ENCODE results near the gene RFX3. TPM values are rescaled to one million over a fixed set of nuclear protein-coding genes. Genes with fewer than 3 reads are reported as not detected.
A peak's percentile ranks its signal among the peaks of the same experiment; 100 is the strongest.

RFX3 gene
- 1 to 10 TPM; 4.6 to 6.5 TPM for total RNA-seq

DNA sequence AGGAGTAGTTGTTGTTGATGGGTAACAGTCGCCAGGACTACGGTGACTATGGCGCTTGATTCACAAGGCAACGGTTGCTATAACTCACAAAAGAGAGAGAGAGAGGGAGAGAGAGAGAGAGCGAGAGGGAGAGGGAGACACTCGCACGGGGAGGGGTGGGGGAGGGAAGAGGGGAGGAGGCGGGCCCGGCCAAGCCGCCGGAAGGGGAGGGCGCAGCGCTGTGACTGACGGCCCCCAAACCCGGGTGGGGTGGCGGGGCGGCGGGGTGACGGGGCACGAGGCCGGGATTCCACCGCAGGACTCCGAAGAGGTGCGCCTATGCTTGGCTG, at the start of gene RFX3:
TSS of gene RFX3 (minus strand) at position 166 of the 329 bp plus-strand sequence. CDS start 130,413 bp downstream, outside the sequence.
- DNase-seq (peak; percentile 88 to 91 (median 90)), ATAC-seq (peak; percentile 92)
- TF ChIP-seq POLR2A (IDR thresholded peaks at IDR 0.05): no peak
- TF ChIP-seq, protein P1, sequence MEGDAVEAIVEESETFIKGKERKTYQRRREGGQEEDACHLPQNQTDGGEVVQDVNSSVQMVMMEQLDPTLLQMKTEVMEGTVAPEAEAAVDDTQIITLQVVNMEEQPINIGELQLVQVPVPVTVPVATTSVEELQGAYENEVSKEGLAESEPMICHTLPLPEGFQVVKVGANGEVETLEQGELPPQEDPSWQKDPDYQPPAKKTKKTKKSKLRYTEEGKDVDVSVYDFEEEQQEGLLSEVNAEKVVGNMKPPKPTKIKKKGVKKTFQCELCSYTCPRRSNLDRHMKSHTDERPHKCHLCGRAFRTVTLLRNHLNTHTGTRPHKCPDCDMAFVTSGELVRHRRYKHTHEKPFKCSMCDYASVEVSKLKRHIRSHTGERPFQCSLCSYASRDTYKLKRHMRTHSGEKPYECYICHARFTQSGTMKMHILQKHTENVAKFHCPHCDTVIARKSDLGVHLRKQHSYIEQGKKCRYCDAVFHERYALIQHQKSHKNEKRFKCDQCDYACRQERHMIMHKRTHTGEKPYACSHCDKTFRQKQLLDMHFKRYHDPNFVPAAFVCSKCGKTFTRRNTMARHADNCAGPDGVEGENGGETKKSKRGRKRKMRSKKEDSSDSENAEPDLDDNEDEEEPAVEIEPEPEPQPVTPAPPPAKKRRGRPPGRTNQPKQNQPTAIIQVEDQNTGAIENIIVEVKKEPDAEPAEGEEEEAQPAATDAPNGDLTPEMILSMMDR (IDR thresholded peaks at IDR 0.05): peak in 2 of 7 experiments; percentile 4 to 20
- Histone ChIP-seq H3K27me3 (no peaks in the 10 kb centered on the region), H3K4me1 (peaks cover 25% of the 10 kb centered on the region), H3K9me3 (no peaks in the 10 kb centered on the region), H3K36me3 (replicated peaks in 1 of 2; ENCODE audit: insufficient read depth in 1 of 2, low read depth in 2 of 2) (no peaks in the 10 kb centered on the region), H3K27ac (peak within 1 kb of the TSS; percentile 98 to 100 (median 100)), H3K4me3 (peak within 1 kb of the TSS; percentile 57 to 71)
- WGBS, 2 donors: 0 to 1% methylated on average over 12 to 21 of the region's 24 CpGs
- intact Hi-C loops (cut with DNase I): no loop called here

DNA sequence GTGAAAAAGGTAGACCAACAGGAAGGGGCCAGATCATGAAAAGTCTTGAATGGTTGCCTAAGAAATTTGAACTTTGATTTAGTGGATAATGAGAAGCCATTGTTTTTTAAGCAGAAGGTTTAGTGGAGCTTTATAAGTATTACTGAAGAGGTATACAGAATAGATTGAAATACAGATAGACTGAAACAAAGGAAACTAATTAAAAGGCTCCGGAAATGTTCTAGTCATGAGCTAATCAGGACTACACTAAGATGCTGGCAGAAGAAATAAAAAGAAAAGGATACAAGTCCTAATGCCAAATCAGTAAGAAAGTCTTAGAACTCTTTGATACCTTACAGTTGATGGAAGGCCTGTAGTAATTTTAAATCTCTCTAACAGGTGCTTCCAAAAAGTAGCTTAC, 45.7 kb upstream of the RFX3 start:
- no peaks in the 10 kb centered on the region for H3K4me1 ChIP-seq

DNA sequence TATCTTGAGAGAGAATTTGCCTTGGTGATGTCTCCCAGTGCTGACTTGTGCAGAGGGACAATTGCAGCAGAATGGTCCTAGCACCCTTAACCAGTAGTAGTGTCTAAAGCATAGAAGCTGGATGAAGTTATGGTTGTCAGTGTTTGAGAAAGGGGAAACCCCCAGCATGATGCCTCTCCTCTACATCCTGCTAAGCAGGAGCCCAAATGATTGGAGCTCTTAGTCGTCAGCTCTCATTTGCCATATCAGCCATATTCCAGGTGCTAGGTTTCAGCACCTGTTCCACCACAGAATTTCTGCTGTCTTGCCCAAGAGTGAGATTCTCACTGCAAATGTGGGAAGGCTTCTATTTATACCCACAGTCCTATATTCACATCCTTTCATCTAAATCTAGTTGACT, 43.7 kb upstream of the RFX3 start:
- TF ChIP-seq, protein P1 (IDR thresholded peaks at IDR 0.05): no peak
- no peak for TF ChIP-seq POLR2A (IDR thresholded peaks at IDR 0.05)
- DNase-seq: no peak
- H3K36me3 ChIP-seq (replicated peaks in 1 of 2; ENCODE audit: insufficient read depth in 1 of 2, low read depth in 2 of 2): no peaks in the 10 kb centered on the region
- no peak for ATAC-seq
- no peak overlapping the region for H3K27ac ChIP-seq
- no peak overlapping the region for H3K4me3 ChIP-seq
- WGBS, 2 donors: 100% methylated on average over 1 of the region's 1 CpG
- no peaks in the 10 kb centered on the region for H3K9me3 ChIP-seq
- intact Hi-C loops (cut with DNase I): no loop called here
- no peaks in the 10 kb centered on the region for H3K4me1 ChIP-seq
- H3K27me3 ChIP-seq: no peaks in the 10 kb centered on the region

More for the DNA sequence above, 45.7 kb upstream of the RFX3 start:
- H3K9me3 ChIP-seq: no peaks in the 10 kb centered on the region
- no peaks in the 10 kb centered on the region for H3K36me3 ChIP-seq (replicated peaks in 1 of 2; ENCODE audit: insufficient read depth in 1 of 2, low read depth in 2 of 2)
- H3K27me3 ChIP-seq: no peaks in the 10 kb centered on the region
- no peak for TF ChIP-seq POLR2A (IDR thresholded peaks at IDR 0.05)
- TF ChIP-seq, protein P1 (IDR thresholded peaks at IDR 0.05): no peak
- DNase-seq: no peak
- H3K27ac ChIP-seq: no peak overlapping the region
- intact Hi-C loops (cut with DNase I): no loop called here
- no peak for ATAC-seq
- 90 to 91% methylated on average over 1 of the region's 1 CpG for WGBS, 2 donors
- no peak overlapping the region for H3K4me3 ChIP-seq

DNA sequence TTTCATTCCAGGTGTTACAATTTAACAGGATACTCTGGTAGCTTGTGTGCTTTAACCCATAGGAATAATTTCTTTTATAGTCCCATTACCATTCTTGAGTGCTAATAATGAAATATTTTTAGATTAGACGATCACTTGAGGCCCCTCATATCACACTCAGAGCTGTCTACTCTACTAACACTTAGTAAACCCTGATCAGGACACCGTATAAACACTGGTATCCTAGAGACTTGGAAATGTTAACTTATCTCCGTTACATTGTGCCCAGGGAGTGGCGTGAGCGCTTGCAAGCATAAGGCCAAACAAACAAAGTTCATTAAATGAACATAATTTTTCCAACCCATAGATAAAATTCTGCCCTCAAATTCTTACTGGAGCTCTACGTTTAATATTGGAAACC, 42.2 kb upstream of the RFX3 start:
- Histone ChIP-seq H3K4me1 (no peaks in the 10 kb centered on the region), H3K36me3 (replicated peaks in 1 of 2; ENCODE audit: insufficient read depth in 1 of 2, low read depth in 2 of 2) (no peaks in the 10 kb centered on the region), H3K27ac (no peak overlapping the region), H3K27me3 (no peaks in the 10 kb centered on the region), H3K9me3 (no peaks in the 10 kb centered on the region), H3K4me3 (no peak overlapping the region)
- intact Hi-C loops (cut with DNase I): no loop called here
- WGBS, 2 donors: 80 to 82% methylated on average over 6 of the region's 6 CpGs
- ATAC-seq (no peak), DNase-seq (no peak)
- TF ChIP-seq POLR2A (IDR thresholded peaks at IDR 0.05): no peak
- TF ChIP-seq, protein P1 (IDR thresholded peaks at IDR 0.05): no peak

DNA sequence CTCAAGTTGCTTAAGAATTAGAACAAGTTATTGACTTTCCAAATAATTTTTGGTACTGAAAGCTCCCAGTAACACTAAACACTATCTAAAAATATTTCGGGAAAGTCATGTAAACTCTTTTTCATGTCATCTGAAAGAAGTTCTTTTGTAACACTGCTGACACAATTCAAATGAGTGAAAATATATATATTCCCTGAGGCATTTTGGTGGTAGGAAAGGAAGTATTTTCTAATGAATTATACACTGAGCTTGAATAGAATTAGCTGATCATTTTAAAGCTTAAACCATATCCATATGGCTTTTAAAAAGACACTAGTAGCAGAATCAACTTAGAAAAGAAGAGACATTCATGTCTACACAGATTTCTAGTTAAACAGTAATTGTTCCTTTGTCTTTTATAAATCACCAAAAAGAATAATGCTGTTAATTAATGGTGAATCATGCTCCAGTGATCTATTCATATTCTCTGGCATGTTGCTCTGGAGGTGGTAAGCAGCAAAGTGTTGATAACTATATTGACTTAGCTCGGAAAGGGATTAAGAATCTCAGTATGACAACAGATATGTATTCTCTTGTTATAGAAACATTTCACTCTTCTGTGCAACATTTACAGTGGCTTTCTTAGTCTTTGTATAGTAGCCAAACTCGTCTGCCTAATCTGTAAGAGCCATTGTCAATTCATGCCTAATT, 27.4 kb upstream of the RFX3 start:
- TF ChIP-seq POLR2A (IDR thresholded peaks at IDR 0.05): no peak
- WGBS, 2 donors: 63 to 64% methylated on average over 3 of the region's 3 CpGs
- Histone ChIP-seq H3K27me3 (no peaks in the 10 kb centered on the region), H3K27ac (no peak overlapping the region), H3K9me3 (no peaks in the 10 kb centered on the region), H3K4me3 (no peak overlapping the region), H3K4me1 (no peaks in the 10 kb centered on the region), H3K36me3 (replicated peaks in 1 of 2; ENCODE audit: insufficient read depth in 1 of 2, low read depth in 2 of 2) (peaks cover 0 to 2% of the 10 kb centered on the region in 2 donors)
- ATAC-seq: no peak
- no peak for DNase-seq
- intact Hi-C loops (cut with DNase I): no loop called here

All from body of pancreas (tissue), 4 donors.